Activated CD8-positive, alpha-beta memory T cell treated with anti-CD3 and anti-CD28 coated beads for 24 hours (primary cell): ENCODE data around the gene CPNE1.
A peak's percentile ranks its signal among the peaks of the same experiment; 100 is the strongest.
"Not testable (repeated sequence)": the region's sequence is repeated elsewhere in the genome, so short reads cannot be mapped to it uniquely, and the experiment has no call there.

Experiments used
- DNase-seq: peaks from one replicate; pipeline ENCODE4 v3.0.0-alpha.2; 2020

The CPNE1 gene

DNA sequence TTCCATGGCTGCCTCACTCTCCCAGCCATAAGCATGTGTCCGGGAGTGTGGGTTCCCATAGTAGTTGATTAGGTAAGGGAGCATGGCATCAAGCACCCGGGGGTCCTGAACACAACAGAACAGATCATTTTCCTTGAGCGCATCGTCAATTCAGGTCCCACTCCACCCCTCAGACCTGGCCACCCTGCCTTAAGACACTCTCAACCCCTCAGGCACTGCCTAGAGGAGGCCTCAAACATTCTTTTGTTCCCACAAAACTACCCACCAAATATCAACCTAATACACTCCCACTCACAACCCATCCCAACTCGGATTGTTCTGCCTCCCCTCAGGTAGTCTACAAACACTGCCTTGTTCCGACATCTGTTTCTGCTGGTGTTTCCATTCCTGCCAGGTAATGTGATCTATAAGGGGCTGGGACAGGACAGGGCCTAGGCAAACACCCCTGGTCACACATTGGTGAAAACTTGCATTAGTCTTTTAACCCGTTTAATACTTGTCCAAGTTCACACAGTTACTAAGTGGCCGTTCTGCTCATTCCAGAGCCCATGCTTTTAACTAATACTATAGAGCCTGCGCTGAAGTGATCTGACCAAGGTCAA is 33.1 kb upstream of the CPNE1 start:
- DNase-seq = peak; percentile 49

DNA sequence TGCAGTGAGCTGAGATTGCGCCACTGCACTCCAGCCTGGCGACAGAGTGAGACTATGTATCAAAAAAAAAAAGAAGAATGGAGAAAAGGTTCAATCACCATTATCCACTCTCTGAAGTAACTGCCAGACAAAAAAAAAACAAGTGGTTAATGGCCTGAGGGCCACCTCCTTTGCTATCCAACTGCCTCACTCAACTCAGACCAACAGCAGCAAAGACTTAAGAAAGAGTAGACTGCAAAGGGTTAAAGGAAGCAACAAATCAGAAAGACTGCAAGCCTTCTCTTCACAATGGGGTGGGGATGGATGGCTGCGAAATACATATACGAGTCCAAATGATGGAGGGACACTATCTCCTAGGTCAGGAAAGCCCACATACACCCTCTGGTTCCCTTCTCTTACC is 31.3 kb upstream of the CPNE1 start:
- DNase-seq = peak; percentile 9

DNA sequence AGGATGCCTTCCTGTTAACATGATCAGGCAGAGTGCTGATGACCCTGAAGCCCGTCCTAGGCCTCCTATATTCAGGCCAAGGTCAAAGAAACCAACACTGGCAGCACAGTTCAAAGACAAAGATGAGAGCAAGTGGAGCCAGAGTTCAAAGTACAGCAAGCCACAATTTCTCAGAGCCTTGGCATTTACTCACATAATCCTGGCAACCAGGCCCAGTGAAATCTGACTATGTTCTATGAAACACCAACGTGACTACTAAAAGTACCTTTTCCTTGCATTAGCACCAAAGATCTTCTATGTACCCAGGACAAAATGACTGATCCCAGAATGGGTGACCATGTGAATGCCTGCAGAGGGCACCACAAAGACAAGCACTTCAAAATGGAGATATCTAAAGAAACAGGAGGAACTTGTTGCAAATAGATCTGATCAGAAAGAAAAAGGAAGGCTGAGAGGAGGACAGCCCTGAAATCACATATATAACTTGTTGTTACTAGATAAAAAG is 30.6 kb upstream of the CPNE1 start:
- peak; percentile 21 for DNase-seq

DNA sequence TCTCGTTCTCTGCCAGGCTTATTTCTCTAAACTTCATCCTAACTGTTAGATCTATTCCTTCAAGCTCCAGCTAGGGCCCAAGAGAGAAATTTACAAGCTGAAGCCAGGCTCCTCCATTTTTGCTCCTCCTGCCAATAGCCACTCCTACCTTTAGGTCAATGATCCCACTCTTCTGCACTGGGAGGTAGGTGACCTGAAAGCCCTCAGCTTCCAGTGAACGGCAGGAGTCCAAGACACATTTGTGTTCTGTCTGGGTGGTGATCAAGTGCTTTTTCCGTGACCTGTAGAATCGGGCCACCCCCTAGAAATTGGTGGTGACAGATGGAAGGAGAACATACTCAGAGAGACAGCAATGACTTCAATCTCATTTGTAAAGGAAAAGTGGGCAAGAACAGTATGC is 25.6 kb upstream of the CPNE1 start:
- peak; percentile 11 for DNase-seq

DNA sequence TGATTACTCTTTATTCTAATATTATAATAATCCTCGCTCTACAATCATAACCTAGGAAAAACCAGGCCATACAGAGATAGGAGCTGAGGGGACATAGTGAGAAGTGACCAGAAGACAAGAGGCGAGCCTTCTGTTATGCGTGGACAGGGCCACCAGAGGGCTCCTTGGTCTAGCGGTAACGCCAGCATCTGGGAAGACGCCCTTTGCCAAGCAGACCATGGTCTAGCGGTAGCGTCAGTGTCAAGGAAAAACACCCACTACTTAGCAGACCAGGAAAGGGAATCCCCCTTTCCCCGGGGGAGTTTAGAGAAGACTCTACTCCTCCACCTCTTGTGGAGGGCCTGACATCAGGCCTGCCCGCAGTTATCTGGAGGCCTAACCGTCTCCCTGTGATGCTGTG is 22.2 kb upstream of the CPNE1 start:
- peak; percentile 53 for DNase-seq

DNA sequence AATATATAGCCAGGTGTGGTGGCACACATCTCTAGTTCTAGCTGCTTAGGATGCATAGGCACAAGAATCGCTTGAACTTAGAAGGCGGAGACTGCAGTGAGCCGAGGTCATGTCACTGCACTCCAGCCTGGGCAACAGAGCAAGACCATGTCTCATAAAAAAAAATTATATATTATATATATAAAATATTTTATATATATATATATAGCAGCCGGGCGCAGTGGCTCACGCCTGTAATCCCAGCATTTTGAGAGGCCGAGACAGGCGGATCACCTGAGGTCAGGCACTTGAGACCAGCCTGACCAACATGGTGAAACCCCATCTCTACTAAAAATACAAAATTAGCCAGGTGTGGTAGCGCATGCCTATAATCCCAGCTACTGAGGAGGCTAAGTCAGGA is 20.7 kb upstream of the CPNE1 start:
- not testable (repeated sequence) for DNase-seq

DNA sequence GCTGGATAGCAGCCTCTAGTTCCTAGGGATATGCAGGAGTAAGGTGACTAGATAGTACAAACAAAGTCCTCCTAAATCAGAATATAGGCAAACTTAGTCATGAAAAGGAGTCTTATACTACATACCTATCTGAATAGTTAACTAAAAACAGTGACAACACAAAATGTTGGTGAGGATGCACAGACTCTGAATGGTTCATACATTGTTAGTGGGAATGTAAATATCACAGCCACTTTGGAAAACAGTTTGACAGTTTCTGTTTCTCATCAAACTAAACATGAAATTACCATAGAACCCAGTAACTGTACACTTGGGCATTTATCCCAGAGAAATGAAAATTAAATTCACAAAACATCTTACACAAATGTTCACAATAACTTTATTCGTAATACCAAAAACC is 17.3 kb upstream of the CPNE1 start:
- no peak for DNase-seq

DNA sequence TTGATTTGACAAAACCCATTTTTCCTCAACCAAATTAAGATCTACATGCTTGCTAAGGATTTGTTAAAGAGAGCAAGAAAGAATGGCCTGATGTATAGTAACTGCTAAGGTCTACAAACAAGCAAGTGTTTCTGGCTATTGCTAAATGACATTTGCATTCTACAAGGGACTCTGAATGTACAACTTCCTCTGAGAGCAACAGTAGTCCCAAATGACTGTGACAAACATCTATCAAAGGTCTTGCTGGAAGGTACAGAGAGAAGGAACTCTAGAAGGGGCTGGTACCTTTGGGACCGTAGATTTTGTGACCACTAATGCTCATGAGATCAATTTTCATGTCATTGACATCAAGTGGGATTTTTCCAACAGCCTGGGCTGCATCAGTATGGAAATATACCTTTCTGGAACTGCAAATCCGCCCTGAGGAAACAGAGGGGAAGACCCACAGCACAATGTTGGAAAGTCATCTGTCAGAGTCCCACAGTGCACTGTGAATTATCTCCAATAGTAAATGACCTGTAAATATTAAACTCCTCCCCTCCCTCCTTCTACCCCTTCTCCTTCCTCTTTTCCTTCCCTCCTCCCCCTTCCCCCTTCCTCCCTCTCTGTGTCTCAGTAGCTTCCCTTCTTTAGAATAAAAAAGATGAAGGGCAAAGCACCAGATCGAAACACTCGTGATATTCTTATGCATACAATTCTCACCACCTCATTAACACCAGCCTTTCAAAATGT is 15.9 kb upstream of the CPNE1 start:
- no peak for DNase-seq

DNA sequence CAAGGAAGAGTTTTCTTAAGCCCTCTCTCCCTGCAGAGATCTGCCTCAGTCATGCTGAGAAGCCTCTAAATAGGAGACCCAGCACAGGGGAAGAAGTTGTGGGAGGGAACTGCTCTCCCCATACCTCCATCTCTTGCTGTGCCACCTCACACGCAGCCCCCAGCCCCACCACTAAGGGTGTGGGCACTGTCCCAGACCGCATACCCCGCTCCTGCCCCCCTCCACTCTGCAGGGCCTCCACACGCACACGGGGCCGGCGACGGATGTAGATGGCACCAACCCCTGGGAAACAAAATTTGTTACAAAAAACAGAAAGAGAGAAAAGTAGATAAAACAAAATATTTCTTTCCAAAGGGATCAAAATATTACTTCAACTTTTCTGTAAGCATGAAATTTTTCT is 10.2 kb upstream of the CPNE1 start:
- DNase-seq = peak; percentile 28

DNA sequence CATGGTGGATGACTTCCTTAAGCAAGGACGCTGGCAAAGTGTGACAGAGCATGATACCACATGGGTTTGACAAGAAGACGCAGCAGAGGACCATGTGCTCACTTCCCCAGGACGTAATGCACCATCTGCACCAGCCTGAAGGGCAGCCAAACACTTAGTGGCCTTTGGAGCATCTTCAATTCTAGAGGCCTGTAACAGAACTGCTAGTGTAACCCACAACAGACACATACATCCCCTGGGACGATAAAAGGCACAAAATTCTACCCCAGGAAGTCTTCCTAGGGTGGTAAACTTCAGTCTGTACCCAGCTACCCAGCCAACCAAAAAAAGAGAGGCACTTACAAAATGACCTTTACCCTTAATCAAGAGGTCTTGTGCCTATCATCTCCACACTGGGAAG is 9.2 kb upstream of the CPNE1 start:
- DNase-seq = no peak

DNA sequence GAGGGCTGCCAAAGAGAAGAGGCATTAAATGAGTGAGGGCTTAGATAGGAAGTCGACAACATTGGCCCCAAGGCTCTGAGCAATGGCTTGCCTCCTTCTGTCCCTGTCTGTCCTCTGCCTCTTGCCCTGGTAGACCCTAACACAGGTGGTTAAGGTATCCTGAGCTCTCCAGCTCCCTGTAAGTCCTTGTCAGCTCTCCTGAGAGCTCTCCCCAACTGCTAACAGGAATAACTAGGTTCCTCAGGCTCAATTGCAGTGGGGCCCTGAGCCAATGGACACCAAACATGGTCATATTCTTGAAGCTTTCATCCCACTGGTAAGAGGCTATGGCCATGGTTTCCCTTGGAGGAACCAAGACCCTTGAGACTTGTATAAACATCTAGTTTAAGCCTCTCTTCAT is 5.0 kb upstream of the CPNE1 start:
- DNase-seq = no peak

DNA sequence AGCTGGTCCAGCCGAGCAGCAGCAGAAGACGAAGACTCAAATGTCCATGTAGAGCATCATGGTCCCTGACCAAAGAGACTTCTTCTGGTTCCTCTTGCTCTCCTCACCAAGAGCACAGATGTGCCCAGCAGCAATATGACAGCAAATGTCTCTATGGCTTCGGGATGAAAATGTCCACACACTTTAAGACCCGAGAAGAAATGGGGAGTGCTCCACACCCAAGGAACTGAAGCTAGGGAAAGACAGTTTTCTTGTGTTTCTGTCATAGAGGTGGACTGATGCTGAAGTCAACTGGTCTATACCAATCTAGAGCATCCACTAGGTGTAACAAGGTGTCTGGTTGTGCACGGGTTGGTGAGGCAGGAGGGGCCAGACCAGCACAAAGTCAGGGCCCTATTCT is 4.5 kb upstream of the CPNE1 start:
- DNase-seq = no peak

DNA sequence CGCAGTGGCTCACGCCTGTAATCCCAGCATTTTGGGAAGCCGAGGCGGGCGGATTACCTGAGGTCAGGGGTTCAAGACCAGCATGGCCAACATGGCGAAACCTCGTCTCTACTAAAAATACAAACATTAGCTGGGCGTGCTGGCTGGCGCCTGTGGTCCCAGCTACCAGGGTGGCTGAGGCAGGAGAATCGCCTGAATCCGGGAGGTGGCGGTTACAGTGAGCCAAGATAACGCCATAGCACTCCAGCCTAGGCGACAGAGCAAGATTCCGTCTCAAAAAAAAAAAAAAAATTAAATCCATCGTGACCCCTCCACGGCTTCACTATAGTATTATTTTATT is 1.2 kb upstream of the CPNE1 start:
- DNase-seq = no peak

DNA sequence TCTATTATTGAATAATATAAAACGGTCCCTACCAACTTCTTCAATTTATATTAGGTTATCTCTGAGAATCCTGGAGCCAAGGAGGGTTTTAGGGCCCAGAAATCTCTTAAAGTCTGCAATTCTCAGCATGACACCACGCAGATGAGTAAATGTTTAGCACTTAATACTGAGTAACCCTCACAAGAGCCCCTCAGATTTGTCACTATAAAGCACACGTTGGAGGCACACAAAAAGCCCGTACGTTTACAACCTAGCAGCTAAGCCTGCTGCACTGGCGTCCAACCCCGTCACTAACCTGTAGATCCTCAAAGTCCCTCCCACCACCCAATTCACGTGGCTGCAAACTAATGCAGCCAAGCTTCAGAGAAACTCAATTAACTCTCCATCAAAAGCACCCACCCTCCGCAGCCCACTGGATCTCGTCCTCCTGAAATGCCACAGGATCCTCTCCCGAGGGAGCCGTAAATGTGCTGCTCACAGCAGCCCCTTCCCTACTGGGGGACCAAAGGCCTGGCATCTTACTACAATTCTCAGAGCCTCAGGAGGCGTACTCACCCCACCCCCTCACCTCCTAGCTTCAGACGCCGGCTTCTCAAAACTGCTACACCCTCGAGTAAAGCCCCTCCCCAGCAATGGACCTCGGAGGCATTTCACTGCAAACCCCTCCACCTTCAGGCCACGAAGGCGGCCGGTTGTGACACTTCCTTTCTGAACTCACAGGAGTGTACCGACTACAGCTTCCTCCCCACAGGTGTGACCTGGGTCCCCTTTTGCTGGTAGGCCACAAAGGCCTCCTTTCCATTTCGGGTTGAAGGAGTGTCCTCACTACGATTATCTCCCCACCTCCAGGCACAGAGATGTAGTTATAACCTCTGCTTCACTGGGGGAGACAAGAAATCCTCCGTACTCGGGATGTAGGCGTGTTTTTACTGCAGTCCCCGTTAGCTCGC is 909 bp downstream of the CPNE1 start:
- DNase-seq = peak; percentile 84

DNA sequence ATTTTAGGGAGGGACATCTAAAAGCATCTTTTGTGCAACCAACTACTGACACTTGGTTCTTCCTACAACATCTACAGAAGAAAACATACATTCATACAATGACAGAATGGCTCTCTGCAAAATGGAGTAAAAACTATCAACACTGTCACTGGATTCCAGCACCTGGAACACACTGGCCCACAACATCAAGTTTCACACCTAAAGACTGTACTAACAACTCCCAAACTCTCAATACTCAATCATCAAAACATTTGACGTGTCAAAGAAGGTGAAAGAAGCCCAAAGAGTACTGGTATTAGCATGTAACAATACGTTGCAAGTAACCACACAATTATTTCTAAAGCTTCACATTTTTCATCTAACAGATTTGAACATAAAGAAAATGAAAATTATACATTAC is 2.1 kb downstream of the CPNE1 start:
- no peak for DNase-seq

DNA sequence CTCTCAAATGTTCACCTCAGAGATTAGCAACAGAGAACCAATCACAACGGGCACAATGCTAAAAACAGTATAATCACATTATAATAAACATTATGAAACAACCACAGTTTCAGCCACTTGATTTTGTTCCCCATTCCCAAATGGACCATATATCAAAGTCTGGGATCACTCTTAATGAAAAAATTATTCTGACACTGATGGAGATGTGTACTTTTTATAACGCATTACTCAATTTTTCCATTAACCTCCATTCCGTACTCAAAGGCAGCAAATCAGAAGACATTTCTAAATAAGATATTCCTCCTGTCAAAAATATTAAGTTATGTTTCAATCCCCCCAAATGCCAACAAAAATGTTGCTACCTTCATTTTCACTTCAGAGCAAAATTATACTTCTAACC is 2.8 kb downstream of the CPNE1 start:
- no peak for DNase-seq

DNA sequence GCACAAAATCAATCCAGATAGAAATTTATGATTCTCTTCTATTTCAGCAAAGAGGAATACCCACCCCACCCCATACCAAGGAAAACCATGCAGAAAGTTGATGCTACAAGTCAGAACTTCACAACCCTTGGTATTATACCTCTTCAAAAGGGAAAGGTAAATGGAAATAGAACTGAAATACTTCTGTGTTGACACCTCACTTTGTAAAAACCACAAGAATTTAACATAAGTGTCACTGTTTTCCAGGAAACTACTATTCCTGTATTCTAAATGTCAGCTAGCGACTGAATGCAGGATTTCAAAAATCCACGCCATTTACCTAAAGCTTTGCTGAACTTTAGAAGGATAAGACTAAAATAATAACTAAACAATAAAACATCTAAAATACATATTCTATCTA is 3.6 kb downstream of the CPNE1 start:
- DNase-seq = no peak

DNA sequence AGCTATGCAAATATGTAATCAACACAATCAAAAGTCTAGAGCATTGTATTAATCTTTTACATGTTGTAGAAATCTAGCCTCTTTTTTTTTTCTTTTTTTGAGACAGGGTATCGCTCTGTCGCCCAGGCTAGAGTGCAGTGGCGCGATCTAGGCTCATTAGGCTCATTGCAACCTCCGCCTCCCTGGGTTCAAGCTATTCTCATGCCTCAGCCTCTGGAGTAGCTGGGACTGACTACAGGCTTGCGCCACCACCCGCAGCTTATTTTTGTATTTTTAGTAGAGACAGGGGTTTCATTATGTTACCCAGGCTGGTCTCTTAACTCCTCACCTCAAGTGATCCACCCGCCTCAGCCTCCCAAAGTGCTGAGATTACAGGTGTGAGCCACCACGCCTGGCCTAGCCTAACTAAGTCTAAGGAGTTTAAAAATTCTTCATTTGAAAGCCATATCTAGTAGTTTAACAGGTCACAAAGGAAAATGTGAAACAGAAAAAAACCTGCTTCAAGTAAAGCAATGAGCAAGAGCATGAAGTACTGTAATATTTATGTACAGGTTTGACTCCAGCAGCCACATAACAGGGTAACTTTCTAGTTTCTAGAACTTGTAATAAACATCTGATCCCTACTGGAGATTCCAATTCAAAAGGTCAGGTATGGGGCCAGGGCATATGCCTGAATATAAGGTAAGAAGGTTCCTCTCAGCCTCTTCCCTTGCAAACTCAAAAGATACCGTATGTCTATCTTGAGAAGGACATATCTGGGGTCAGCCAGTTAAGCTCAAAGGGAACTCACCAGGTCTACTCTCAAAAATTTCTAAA is 4.4 kb downstream of the CPNE1 start:
- DNase-seq = peak; percentile 67

DNA sequence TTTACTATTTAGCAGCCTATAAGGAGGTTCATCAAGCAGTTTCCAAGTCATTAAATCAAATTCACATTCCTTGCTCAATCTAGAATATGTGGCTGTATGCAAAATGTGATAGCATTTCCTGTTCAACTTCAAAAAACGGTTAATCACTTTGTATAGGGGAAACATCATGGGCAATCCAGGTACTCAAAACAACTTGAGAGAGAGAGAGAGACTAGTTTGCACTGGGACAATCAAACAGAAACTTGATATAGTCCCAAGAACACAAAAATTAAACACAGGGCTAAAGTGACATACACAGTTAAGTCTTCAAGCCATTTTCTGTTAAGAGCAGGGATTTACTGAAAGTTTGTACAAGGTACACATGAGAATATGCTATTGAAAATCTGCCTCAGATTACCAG is 7.4 kb downstream of the CPNE1 start:
- DNase-seq = no peak

DNA sequence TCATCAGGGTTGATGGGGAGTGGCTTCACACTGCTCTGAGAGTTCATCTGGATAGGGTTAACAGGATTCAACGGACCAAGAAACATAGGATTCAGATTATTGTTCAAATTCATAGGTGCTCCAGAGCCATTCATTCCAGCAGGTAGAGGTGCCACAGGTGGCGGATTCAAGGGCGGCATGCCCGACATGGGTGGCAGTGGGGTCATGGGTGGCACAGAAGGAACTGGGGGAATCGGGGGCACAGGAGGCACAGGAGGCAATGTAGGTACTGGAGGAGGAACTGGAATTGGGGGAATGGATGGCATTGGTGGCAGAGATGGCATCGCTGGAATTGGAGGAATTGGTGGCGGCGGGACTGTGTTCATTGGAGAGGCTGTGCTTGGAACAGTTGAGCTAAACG is 10.3 kb downstream of the CPNE1 start:
- no peak for DNase-seq

DNA sequence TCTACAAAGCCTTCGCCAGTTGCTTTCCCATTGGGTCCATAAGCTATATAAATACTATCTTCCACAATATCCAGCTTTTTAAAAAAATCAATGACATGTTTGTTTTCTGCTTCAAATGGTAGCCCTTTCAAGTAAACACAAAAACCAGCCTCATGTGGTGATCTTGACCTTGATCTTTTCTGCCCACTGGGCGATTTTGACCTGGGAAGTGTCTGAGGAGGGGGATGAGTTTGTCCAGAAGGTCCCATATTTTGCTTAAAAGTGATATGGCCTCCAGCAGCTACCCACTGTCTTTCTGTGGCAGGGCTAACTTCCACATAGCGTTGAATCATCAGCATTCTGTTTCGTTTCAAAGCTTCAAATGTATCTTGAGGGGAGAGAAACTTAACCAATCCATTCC is 10.8 kb downstream of the CPNE1 start:
- no peak for DNase-seq

DNA sequence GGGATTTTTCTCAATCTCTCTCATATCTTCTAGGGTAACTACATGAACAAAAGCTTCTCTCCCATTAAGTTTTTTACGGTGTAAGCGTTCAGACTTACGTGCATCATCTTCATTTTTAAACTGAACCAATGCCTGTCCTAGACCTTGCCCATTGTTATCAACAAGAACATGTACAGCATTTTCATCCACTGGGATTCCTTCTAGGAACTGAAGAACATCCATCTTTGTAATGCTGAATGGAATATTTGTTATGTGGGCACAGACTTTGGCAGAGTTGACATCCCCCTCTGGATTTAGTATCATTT is 11.3 kb downstream of the CPNE1 start:
- DNase-seq = no peak
